GM18508 (cell line): ENCODE data around the gene DOLPP1.

ENCODE experiments used
- ATAC-seq: cut with Tn5 transposase; IDR thresholded peaks from one replicate; pipeline ENCODE4 v1.9.1; 2021; ENCODE audit warnings: moderate number of reproducible peaks; ENCODE audit not compliant: insufficient read depth, unreplicated experiment

Gene DOLPP1

DNA sequence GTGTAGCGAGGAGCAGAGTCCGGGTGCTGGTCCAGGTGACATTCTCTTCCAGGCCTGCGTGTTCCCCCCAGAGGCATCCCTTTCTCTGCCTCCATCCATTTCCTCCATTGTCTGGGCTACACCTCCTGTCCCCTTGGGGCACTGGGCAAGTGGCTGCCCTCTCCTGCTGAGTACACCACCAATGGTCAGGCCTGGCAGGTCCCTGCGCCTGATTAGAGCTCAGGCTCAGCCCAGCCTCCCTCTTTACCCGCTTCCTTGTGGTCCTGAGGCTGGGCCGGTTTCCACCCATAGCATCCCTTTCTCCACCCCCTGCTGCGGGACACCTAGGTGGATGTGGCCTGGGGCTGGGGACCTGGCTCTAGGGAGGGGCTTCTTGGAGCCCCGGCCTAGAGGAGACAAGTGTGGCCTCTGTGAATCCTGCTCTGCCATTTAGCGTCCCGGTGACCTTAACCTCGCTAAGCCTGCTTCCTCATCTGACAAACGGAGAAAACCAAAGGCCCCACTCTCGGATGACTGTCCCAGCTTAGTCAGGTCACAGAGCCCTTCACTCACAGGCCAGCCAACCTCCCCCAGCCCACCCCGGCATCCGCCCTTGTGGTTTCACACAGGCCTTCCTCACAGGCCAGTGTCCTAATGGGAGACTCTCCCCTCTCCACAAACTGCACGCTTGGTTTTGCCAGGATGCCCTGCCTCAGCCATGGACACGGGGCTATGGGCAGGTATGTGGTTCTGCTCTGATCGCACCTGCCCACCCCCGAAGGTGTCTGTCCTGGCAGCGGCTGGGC lies 12.9 kb downstream of the DOLPP1 start:
- no peak for ATAC-seq

DNA sequence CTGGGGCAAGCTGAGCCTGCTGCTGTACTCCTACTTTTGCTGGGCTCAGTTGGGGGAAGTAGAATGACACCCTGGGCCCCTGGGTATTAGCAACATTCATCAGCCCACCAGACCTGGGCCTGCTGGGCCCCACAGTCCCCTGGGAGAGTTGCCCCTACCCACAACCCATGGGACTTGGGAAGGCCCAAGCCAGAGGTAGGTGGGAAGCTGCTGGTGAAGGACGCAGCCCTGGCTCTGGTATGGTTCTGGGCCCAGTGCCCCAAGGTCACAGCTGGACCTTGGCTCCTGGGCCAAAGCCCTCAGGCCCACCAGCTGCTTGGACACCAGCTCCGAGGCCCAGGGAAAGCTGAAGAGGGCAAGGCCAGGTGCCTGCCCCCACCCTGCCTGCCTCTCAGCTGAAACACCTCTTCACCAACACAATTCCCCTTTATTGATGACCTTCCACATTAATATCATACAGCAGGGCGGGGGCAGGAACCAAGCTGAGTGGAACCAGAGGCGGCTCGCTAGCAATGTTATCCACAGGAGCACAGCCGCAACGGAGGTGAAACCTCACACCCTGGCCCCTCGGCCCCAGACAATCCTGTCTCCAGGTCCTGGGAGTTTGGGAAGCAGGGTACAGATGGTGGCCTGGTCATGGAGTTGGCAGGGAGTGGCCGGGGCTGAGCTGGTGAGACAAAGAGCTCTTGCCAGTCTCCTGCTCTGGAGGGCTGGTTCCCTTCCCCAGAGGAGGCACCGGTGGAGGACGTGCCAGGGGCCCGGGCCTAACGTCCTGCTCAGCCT lies 13.7 kb downstream of the DOLPP1 start:
- no peak for ATAC-seq

DNA sequence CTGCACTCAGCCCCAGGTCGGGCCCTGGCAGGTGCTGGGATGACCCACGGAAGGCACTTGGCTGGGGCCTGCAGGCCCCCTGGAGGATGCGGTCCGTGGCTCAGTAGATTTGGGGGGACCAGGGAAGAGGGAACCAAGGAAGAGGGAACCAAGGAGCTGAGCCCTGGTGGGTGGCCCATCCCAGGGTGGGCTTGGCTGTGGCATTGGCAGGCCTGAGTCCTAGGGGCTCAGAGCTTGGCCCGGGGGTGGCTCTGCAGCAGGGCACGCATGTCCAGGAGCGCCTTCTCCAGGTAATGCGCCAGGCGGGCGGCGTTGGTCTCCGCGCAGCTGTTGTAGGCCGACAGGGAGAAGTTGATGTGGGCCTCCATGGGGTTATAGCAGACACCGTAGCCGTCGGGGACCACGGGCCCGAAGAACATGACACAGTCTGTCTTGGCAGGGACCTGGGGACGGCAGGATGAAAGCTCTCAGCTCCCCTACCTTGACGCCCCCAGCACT lies 14.3 kb downstream of the DOLPP1 start:
- ATAC-seq, result no peak

DNA sequence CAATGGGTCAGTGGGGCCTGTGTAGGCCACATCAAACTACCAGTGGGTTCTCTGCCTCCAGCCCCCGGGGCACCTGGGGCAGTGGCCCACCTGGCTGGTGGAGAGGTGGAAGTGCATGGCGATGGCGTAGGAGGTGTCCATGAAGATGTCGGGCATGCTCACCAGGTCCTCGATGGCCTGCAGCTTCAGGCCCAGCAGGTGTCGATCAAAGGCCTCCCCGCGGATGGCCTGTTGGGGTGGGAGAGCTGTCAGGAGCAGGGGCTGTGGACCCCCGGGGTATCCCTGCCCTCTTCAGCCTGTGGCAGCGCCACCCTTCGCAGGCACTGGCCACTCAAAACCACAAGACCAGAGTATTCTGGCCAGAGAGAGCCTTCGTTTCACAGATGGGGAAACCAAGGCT lies 15.0 kb downstream of the DOLPP1 start:
- ATAC-seq, result no peak

DNA sequence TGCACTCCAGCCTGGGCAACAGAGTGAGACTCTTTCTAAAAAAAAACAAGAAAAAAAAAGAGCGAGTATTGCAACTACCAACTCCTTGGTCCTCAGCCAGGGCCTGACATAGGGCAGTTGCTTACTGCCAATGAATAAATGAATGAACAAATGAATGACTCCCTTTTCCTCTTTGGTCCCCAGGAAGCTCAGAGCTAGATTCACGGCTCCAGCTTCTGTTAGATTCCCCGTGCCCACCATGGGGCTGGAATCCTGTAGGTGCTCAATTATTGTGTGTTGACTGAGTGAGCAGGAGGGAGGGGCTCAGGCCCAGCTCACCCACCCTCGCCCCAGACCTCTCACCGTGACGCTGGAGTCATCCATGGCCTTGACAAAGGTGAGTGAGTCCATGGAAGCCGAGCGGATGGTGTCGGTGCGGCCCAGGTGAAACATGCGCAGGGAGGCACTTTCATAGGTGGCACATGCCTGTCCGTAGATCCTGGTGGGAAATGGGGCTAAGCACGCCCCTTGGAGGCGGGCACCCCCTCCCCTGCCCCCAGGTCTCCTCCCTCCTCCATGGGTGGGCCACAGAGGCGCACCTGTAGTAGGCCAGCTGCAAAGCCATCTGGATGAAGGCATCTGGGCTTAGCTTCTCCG lies 16.9 kb downstream of the DOLPP1 start:
- ATAC-seq, result no peak

DNA sequence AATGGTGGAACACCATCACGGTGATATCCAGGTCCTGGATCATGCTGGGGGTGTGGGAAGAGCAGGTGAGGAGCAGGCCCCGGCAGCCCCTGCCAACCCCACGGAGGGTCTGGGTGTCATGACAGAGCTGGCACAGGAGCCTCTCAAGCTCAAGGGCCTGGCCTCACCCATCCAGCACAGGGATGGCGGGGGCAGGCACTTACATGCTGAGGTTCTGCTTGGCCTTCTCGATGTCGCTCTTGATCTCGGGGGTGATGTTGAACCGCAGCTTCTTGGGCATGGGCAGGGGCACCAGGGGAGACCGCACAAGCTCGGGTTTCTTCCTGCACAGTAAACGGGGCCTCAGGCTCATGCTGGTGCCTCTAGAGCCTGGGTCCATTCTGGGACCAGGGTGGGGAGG lies 17.4 kb downstream of the DOLPP1 start:
- ATAC-seq, result no peak

DNA sequence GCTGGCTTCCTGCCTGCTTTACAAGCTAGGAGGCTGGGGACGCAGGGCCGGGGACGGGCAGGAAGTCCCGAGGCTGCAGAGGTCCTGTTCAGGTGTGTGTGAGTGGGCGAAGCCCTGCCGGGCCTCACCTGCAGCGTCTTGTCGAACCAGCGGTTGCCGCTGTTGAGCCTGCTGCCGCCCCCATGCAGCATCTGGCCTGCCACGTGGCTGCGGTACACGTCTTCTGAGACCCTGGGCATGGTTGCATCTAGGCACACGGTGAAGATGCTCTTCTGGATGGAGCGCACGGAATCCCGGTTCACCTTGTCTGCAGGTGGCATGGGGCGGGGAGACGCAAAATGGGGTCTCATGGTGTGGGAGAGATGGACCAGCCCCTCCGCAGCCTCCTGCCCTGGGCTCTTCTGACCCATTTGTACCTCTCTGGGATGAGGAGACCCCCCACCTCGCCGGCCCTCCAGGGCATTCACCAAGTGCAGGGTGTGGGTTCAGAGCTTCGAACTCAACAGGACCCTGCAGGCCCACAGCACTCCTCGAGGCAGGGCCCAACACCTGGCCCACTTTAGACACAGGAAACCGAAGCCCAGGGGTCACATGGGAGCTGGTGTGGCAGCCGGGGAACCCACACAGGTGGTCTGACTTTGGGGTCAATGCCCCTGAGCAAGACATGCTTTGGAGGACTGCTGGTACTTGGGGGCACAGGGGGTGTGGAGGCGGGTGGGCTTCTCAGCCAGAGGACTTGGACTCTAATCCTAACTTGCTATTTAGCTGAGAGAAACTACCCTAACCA lies 19.7 kb downstream of the DOLPP1 start:
- ATAC-seq, result no peak

DNA sequence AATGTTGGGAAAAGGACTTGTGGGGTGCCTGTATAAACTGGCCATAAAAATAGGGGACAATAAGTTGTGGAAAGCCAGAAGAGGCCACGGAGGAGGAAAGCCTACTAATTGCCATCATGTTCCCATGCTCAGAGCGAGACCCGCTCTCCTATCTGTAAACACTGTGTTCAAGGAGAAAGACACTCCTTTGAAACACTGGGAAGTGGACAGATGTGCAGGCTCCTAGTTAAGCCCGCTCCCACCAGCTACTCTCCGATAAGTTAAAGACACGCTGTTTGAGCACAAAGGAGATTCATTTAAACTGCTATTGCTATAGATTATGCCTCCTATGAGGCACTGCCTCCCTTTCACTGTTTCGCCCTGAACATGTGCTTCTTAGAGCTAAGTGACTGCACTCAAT lies 20.4 kb downstream of the DOLPP1 start:
- no peak for ATAC-seq

DNA sequence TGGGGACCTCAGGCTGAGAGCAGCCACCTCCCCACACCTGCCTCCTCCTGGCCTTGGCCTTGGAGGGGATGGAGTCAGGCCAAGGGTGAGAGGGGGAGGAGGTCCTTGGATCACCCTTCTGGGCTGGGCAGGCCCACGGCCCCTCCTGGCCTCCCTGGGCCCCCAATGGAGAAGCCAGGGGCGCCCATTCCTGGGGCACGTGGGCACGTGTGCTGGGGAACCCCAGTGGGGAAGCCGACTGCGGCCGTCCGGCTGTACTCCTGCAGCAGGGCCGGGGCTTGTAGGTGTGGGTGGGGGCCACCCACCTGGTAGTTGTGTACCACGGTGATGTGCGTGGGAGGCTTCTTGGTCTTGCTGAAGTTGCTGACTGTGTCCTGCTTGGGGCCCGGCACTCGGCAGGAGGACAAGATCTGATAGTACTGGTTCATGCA lies 21.2 kb downstream of the DOLPP1 start:
- ATAC-seq, result no peak

DNA sequence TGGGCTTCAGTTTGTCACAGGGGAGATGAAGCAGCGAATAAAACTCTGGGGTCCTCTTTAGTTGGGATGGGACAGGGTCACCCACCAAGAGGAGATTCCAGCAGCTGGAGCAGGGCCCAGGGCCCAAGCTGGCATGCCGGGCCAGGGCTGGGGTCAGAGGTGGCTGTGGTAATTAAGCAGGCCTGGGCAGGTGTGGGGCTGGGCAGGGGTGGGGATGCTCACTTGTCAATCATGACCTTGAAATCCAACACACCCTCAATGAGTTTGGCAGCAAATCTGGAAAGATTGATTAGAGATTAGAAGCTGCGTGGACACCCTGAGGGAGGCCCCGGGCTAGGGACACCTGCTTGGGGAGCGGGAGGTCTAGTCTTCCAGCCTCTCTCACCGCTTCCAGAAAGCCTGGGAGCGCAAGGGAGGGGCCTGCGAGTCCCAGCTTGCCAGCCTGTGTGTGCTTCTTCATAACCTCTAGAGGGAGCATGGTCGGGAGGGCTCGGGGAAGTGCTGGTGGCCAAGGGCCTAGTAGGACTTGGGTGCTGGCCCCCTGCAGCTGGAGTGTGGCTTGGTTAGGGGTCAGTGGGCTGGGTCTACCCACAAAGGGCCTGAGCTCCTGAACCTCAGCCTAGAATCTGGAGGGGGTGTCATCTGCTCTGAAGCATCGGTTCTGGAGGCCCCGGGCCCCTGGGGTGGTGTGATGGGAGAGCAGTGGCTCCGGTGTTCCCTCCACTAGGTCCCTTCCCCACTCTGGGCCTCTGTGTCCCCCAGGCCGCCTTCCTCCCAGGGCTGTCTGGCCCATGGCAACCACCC lies 22.1 kb downstream of the DOLPP1 start:
- no peak for ATAC-seq

DNA sequence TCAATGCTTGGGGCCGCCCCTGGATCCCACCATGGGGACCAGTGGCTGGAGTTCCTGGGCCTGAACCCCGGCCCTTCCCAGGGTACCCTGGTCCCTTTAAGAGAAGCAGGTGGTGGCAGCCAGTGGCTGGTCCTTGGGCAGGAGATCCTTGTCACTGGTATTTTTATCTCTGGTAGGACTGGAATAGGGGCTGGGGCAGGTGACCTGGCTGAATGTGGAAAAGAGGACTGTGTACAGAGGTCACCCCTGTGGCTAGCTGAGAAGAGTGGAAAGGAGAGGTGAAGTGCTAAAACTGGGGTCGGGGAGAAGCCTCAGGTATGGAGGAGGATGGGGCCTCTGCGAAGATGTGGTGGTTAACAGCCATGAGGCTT lies 22.7 kb downstream of the DOLPP1 start:
- no peak for ATAC-seq

DNA sequence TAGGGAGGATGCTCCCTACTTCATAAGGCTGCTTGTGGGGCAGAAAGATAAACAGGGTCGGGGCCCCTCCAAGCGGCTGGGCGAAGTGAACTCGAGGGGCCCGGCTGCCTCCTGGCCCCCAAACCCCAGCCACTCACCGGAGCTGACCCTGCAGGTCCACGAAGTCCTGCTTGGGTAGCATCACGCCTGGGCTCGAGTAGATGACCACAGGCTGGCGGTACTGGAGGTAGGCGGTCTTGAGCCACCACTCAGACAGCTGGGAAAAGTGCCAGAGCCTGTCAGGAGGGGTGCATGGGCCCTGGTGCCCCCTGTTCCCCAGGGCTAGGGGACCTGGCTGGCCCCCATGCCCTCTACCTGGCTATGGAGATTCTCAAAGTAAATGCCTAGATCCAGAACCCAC lies 23.1 kb downstream of the DOLPP1 start:
- ATAC-seq, result no peak

DNA sequence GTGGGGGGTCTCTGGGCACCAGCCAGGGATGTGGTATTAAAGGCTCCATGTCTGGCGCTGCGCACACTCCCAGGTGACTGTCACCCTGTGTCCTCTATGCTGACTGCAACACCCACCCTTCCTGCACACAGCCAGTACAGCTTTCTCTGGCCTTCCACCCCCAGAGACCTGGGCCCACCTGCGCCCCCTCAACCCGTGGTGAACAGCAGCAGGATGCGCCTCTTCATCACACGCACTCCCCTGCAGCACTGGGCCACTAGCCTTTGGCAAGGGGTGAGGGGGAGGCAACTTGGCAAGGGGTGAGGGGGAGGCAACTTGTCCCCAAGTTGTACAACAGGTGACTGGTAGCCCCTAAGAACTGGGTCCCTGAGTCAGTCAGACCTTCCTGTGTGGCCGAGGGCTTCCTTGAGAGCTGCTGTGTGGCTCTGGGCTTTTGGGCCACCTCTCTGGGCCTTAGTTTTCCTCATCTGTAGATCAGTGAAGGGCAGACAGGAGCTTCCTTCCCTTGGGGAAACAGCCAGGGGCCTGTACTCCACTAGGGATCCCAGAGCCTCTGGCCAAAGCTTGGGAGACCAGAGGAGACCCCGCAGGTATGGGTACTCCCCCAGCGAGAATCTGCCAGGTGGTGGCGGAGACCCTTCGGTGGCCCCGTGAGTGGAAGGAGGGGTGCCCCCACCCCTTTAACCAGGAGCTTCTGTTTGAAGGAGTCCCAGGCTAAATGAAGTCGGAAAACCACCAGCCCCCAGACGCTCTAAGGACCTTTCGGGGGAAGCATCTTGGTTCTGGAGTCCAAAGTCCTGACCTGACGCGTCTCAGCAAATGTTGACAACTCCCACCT lies 25.2 kb downstream of the DOLPP1 start:
- no peak for ATAC-seq

DNA sequence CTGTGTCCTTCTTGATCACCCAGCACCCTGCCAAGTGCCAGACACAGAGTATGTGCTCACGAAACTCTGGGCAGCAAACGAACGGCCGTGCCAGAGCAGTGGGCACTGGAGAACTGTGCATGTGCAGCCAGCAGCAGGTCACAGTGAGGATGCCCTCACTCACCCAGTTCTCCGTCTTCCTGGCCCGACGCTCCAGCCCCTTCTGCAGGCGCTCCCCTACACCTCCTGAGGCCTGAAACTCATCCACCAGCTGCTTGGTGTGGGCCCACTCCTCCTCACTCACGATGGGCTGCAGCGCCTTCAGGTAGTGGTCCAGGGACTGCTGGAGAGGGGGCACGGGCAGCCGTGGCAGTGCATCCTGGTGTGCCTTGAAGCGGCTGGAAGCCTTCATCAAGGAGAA lies 26.7 kb downstream of the DOLPP1 start:
- ATAC-seq, result no peak

DNA sequence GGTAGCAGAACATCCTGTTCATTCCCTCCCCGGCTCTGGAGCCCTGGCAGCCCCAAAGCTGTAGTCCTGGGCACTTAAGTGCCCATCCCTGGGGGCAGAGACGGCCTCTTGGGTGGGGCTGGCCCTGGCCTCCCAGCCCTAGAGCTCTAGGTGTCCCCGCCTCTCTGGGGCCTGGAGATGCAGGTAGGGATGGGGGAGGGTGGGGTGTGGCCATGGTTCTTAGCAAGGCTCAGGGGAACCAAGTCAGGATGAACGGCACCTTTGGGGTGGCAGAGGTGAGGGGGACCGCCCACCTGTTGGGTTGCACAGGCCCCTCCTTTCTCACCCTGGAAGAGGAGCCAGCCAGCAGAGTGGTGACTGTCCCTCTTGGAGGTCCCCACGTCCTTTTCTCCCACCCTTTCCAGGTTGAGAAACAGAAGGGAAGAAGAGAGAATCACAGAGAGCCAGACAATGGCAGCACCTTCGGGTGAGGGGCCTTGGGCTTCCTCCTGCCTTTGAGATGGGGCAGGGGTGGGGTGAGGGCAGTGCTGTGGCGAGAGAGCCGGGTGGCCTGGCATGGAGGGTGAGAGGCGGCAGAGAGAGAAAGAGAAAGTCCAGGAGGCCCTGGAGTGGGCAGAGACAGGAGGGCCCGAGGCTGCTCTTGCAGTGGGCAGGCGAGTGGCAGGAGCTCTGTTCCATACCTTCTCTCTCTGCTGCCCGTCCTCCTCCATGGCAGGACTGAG lies 27.3 kb downstream of the DOLPP1 start:
- ATAC-seq, result no peak

DNA sequence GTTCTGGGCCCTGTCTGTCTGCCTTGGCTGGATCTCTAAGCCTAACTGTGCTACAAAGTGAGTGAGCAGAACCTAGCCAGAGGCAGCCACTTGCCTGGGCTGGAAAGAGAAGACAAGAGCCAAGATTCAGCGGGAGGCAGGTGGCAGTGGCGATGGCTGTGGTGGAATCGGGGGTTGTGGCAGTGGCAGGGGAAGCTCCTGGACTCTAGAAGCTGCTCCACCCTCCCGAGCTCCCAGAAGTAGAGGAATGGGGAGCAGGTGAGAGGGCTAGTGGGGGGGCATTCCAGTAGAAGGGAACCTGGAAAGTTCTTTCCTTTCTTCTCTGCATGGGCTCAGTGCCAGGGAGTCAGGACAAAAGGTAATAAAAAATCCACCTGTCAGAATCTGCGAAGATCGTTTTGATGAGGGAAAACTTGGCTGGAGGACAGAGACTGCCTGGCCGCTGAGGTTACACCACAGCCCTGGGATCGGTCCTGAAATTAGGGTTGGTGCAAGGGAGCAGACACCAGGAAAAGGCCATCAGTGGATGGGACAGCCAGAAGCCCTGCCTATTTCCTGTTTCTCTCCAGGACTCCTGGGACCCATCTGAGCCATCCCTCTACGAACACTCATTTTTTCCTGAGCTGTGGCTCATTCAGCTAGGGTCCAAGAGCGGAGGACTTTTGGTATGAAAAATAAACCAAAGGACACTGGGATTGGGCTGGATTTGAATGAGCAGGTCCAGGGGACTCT lies 28.1 kb downstream of the DOLPP1 start:
- no peak for ATAC-seq

DNA sequence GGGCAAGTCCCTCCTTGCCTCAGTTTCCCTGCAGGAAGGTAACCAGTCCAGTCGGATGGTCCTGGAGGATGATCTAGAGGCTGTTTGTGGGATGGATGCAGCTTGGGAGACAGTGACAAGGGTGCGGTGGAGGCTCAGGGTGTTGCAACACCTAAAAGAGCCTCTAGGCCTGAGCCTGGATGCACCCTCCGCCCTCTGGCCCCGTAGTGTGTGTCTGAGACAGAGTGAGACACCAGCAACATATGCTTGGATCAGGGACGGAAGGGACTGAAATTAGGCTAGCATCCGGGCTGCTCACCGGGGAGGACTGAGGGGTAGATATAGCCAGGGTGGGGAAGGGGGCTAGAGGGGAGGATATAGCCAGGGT lies 28.6 kb downstream of the DOLPP1 start:
- ATAC-seq, result no peak
